NCI-H2029 treated with DMSO at 0.1 percent for 48 hours (cell line): ENCODE data around the gene VSNL1.

Experiments
- DNase-seq: peaks from one replicate; lab custom pipeline; 2025; lab: John Stamatoyannopoulos, UW

VSNL1 gene

DNA sequence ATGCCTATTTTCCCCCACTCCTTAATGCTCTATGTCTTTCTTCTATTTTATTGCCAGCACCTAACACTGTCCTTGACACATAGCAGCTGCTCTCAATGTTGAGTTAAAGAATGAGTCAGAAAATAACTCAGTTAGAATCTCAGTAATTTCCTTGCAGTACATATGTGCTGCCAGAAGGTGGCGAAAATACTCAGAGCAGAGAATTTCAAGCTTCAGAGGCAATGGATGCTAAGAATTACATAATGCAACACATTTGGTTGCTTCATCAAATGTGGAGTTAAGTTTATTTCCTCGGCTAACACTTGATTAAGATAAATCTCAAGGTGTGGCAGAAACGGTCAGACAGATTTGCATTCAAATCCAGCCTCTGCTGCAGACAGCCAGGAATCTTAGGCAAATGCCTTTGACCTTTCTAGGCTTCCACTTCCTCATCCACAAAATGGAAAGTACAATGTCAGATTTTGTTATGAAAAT, 105.6 kb downstream of the VSNL1 start:
- DNase-seq: peak; percentile 25

DNA sequence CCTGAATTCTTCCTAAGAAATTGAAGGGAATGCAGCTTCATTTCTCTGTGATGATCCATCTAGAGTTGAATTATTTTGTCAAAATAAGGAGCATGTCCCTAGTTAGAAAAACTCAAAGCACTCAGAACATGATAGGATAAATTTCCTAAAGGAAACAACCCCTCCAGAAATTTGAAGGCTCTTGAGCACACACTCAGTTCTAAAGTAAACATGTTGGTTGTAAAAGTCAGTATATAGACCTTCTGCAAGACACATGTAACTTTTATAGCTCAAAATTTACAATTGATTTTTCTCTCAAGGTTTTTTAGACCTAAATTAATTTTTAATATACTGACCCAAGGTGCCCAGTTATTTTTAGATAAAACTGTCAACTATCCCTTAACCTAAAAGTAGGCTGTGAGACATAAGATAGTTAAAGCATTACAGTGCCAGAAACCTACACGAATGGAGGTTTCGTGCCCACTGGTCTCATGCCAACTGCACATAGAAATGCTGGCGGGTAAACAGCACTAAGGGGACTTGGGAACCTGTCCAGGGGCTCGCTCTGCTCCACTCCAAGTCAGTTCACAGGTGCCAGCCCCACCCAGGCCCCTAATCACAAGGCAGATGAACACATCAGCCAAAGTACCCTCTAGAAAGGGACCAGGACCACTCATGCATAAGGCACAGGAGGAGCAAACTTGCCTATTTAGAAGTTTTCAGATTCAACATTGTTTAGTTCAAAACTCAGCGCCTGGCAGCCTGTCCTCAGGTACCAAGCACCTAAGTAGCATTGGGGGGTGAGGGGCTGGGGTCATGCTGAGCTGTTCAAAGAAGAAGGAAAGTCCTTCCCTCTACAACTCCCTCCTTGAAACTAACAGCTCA, 106.6 kb downstream of the VSNL1 start:
- peak; percentile 57 for DNase-seq

DNA sequence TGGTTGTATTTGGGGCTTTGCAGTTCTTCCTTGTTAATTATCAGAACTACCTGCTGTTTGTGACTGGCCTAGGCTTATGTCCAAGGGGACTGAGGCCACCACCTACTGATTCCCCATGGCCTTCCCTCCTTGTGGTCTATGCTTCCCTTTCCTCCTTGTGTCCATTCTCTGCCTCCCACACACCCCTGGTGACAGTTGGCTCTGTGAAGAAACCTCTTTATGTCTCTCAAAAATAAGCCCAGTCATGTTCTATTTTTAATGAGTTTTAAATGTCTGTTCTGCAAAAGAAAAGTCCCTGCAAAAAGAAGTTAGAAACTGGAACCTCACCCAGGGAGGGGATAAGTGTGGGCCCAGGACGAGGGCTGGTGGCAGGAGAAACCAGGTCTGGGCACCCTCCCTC, 108.1 kb downstream of the VSNL1 start:
- DNase-seq: no peak

DNA sequence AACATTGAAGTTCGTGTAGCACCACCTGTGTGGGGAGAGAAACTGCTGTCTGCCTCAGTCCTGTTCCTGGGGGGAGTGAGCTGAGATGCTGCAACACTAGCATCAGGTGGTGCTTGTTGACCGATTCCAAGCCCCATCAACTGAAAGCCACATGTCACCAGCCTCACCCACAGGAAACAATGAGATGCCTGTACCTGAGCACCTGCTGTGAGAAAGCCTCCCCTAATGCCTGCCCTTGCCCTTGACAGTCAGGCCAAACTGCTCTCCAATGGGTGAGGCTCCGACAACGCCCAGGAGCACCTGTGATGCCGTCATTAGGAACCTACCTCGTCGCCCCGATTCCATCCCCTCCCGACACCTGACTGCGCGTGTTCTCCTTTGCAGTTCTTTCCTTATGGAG, 108.5 kb downstream of the VSNL1 start:
- DNase-seq: no peak

DNA sequence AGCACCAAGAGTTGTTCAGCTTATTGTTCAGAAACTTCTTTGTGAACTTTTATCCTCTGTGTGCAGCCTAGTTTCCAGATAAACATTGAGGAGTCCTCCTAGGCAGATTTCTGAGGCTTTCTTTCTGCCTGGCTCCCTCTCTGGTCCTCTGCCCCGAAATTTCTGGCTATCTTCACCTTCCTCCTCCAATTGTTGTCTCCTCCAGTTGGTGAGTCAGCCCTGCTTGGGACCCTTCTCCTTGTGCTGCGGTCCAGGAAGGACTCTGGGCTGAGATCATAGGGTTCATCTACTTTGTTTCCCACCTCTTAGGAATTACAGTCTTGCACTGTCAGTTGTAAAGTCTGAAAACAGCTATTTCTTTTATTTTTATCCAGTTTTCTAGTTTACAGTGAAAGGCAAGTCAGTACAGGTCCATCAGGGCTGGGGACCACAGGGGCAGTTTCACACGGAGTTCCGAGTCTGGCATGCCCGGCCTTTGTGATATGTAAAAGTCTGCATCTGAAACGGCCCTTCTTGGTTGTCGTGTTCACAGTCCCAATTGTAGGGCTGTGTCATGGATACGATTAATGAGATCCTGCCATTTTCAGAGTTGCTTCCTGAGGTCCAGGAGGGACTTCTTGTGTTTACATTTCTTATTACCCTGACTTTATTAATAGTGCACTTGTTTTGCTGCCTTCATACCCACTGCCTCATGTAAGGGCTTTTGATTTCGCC, 112.3 kb downstream of the VSNL1 start:
- DNase-seq: no peak

DNA sequence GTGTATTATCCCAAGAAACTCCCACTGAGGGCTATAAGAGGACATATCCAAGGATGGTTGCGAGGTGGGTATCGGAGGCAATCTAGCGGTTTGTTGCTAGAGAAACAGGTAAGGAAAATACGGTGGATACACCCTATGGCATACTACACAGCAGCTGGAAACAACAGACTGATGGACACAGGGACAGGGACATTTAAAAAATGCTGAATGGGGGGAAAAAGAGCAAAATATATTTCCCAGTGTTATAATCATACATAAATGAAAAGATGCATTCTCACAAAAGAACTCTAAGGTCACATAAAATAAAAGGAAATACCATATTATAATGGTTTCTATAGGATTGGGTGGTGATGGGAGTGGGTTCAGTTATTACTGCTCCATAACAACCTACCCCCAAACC, 117.3 kb downstream of the VSNL1 start:
- no peak for DNase-seq

DNA sequence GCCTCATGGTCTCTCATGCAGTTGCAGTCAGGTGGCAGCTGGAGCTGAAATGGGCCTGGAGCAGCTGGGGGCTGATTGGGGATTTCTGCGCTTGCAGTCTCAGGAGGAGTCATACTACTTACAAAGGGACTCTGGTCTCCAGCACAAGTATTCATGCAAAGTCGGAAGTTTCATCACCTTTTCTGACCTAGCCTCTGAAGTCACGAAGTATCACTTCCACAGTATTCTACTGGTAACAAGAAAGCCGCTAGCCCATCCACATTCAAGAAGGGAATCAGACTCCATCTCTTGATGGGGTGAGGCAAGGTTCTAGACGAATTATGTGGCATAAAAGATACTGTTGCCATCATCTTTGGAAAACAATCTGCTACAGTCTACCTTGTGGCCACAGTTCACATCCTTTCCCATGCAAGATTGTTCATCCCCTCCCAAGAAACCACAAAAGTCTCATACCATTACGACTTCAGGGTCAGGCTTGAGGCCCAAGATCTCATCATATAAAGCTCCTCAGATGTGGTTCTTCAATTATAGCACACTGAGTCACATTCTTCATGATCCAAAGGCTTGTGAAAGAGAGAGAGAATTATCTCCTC, 117.9 kb downstream of the VSNL1 start:
- DNase-seq: no peak

DNA sequence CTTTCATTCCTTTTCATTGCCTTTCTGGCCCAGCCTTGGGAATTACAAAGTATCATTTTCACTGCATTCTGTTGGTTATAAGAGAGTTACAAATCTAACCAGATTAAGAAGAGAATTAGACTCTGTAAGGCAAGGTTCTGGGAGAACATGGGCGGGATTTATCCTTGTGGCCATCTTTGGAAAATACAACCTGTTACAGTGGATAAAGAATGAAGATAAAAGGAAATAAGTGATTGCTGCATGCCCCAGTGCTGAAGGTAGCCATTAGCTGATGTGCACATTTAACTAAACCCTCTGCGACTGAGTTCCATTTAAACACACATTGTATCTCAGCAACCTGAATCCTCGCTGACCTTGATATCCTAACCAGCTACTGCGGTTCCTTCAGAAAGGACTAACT, 119.7 kb downstream of the VSNL1 start:
- DNase-seq: no peak

DNA sequence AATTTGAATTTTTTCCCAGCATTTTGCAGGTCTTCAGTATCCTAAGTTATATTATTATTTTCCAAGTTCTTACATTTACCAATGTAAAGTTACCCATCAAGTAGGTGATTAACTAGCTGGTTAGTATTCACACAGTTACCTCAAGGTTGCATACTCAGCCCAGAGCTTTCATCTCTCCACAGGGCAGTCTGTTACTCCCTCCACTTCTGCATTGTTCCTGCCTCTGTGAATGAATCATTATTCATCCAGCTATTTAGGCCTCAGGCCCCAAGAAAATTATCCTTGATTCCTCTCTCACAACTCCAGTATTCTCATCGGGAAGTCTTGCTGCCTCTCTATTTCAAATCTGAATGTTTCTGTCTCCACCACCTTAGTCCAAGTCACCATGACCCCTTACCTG, 121.0 kb downstream of the VSNL1 start:
- DNase-seq: no peak

DNA sequence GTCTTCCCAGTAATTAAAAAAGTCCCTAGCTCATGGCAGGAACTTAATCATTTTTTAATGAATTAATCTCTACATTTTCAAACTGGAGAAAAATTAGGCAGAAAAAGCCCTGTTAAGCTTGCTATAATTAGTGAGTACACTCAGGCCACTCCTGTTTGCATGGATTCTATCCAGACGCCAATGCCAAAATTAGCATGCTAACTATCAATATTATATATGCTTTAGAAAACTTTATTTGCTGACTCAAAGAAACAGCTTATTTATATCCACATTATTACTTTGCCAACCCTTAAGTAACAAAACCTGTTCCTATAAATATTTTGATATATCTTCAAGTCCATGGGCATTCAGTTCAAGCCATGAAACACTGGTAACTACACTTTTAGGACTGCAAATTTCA, 122.2 kb downstream of the VSNL1 start:
- DNase-seq: no peak

DNA sequence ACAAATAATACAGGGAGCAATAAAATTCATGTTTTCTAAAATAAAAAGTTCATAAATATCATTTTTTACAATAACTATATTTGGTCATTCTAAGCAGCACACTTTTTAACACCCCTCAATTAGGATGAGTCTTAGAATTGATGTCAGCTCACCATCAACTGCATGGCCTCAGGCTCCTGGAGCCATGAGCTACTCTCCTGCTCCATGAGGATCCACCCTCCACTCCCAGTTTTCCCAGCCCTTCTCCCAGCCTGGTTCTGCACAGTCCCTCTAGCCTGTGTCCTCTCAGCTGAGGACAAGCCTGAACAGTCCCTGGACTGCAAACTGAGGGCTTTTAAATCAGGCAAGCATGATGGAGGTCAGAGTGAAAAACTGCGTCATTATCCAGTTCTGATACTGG, 124.0 kb downstream of the VSNL1 start:
- no peak for DNase-seq

DNA sequence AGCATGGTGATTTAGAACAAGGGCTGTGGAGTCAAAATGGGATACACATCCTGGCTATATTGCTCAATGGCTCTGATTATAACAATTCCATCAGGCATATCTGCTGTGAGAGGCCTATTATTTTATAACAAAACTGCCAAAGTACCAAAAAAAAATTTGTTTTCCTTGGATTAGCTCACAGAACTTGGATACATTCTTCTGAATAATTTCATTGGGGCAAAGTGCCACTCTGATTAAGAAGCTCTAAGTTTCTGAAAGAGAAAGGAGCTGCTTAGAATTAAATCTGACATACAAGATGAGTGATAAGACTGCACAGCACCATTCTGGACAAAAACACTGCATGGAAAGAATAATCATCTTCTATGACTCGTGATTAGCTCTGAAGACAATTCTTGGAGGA, 127.4 kb downstream of the VSNL1 start:
- no peak for DNase-seq

DNA sequence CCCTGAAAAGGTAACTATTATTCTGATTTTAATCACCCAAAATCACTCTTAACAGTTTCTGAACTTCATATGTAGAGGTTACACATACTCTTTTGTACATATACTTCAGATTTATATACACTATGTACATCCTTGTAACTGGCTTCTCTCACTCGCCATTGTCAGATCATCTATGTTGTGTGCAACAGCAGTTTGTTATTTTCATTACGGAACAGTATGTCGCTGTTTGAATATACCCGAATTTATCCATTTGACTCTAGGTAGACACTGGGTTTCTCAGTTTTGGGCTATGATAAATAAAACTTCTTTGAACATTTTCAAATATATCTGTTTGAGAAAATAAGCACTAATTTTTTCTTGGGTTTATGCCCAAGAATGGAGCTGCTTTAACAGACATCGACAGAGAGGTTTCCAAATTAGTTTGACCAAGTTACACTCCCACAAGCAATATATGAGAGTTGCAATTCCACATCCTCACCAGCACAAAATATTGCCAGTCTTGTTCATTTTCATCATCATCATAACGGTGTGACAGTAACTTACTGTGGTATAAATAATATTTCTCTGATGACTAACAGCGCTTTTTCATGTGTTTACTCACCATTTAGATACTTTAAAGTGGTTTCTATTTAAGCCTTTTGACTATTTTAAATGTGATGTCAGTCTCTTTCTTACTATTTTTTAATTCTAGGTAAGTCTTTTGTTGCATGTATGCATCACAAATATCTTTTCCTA, 132.3 kb downstream of the VSNL1 start:
- DNase-seq: no peak

DNA sequence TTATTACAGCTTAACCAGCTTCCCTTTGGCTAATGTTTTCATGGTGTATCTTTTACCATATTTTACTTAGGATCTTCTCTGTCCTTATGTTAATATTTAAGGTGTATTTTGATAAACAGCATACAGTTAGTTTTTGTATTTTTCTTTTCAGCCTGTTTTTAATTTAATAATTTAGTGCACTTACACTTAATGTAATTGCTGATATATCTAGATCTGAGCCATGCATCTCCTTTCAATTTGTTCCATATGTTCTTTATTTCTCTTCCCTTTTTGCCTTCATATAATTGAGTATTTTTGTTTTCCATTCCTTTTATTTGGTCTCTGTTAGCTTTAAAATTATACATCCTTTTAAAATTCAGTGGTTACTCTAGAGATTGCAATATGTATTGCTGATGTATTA, 134.3 kb downstream of the VSNL1 start:
- no peak for DNase-seq

DNA sequence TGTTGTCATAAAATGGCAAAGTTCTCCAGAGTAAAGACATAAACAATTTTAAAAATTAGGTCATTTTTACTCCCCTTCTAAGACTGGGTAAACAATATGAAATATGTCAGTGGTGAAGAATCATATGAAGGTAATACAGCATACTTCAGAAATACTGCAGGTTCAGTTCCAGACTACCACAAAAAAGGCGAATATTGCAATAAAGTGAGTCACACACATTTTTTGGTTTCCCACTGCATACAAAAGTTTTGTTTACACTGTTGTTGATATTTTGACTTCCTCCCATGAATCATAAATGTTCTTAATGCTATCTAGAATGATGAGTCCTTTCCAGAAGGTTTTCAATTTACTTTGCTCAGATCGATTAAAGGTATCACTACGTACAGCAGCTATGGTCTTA, 139.6 kb downstream of the VSNL1 start:
- DNase-seq: no peak

DNA sequence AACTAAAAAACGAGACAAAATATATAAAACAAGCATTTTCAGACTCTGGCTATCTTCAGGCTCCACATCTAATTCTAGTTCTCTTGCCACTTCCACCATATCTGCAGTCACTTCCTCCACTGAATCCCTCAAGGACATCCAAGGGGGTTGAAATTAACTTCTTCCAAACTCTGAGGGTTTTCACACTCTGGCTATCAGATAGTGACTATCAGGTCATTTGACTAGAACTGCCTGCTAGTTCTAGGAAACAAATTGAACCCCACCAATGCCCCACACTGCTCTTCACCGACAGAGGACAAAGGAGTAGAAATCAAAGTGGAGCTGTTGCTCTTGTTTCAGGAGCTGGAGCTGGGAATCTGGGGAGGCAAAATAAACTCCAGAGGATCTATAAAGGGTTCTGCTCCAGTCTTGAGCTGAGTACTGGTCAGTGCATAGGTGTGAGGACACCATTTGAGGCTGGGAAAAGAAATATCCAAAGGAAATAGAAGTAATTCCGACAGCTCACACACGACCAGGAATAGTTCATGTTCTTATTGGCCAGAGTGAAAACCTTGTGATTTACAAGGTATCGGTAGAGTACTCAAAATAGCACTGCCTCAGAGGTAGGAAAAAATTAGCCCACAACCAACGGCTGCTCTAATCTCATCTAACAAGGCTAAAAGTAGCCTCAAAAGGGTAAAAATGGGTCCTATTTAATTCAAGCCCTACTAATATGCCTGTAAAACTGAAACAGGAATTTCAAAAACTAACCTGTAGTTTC, 141.8 kb downstream of the VSNL1 start:
- DNase-seq: no peak

DNA sequence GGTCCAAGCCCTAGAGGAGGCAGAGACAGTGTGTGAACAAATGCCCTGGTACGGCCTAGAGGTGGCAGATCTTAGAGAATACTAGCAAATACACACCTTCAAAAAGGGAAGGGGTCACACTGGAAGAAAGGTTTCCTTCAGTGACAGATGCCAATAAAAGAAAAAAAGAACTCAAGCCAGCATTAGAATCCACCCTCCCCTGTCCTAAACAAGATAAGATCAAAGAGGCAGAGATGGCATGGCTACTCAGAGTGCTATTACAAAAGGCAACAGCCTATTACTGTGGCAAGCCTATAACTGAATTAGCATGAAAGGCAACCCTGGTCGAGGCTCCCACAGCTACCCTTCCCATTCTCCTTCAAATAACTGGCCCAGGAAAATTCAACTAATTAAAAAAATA, 143.5 kb downstream of the VSNL1 start:
- DNase-seq: no peak

DNA sequence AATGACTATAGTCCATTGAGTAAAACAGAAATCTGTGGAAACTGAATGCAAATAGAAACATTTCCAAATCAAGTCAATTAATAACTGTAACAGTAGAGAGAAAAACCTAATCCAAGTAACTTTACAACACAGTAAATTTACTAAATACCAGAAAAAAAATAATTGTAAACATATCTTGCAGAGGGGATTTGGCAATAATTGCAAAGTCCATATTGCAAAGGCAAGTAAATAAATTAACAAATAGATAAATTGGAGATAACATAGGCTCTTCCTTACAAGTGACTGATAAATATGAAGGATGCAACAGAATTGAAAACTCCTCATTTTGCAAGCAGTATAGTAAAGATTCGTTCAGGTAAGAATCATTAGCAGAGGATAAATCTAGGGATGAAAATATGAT, 148.1 kb downstream of the VSNL1 start:
- no peak for DNase-seq

DNA sequence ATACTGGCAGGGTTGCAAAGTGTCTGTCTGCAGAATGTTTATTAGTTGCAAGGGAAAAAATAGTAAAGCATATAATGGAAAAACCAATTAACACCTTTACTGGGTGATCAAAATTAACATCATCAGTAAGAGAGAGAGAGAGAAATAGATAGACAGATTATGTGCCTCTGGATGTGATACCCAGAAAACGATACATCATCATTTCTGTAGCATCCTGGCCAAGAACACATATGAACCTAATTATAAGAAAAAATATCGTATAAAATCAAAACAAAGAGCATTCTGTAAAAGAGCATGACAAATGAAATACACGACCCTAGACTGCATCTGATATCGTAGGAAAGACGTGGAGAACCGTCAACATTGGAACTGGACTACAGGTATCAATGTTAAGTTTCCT, 148.5 kb downstream of the VSNL1 start:
- DNase-seq: no peak

DNA sequence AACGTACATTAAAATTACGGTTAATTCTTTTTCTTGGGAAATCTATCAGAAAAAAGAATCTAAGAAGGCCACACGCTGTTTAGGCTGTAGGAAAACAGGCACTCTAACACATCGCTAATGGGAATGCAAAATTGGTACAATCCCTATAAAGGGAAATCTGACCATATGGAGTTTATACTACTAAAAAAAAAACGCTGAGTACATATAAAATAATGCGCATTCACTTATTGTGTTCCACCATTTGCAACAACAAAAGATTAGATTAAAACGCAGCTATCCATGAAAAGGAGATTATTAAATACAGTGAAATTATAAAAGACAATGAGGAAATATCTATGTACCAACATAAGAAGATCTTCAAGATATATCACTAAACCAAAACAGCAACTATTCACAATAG, 150.3 kb downstream of the VSNL1 start:
- no peak for DNase-seq
